HepG2 (cell line): ENCODE measurements around the gene C16orf78. TPM values are rescaled to one million over a fixed set of nuclear protein-coding genes. Genes with fewer than 3 reads are reported as not detected.

Source experiments
- ATAC-seq: fragments of 200-7000 bp; cut with Tn5 transposase; 3 replicates; pipeline ENCODE4 v1.9.1; 2020; ENCODE audit warnings: mild to moderate bottlenecking, moderate library complexity
- BruUV-seq: library from RNA; stranded (reverse); fragments of 400-500 nt; replicated peaks from 2 replicates; lab custom pipeline; 2021; lab: Mats Ljungman, UMichigan
- CTCF ChIA-PET: fragments of 300-600 bp; formaldehyde crosslinking; extraction: SDS; loops from one replicate; lab custom pipeline; 2021; ENCODE audit warnings: low total read pairs, inconsistent platforms, low intra/inter-chr PET ratio; lab: Yijun Ruan, JAX
- POLR2A ChIA-PET: fragments of 350-600 bp; sonication (Branson Sonifier 250); formaldehyde crosslinking; loops from one replicate; lab custom pipeline; 2020; ENCODE audit warnings: antibody characterized with exemption, inconsistent platforms; lab: Yijun Ruan, JAX
- DNase-seq: peaks from one replicate; pipeline ENCODE4 v3.0.0-alpha.2; 2015; ENCODE audit warnings: low spot score
- FAIRE-seq: peaks from 3 replicates; lab custom pipeline; 2011; peaks lifted over from hg19 to GRCh38; lab: Jason Lieb, UNC
- H2AFZ ChIP-seq: one replicate; pipeline ENCODE4 v1.6.1; 2011; ENCODE audit warnings: low read length, inconsistent platforms
- H3K27ac ChIP-seq: fragments of 300-600 bp; 3 replicates; pipeline ENCODE4 v1.8.0; 2011; ENCODE audit warnings: mixed run types, mild to moderate bottlenecking, mixed read lengths, low read length, inconsistent platforms; ENCODE audit not compliant: insufficient read depth; ENCODE audit errors: extremely low read length
- H3K27me3 ChIP-seq, 2 experiments: fragments of 200-600 bp in 1 of 2; 2 replicates in 1 of 2; 3 replicates in 1 of 2; pipeline versions ENCODE4 v1.6.0 to v1.8.0; 2011; ENCODE audit warnings: low read length in 2 of 2, mild to moderate bottlenecking in 2 of 2, moderate library complexity in 2 of 2, inconsistent platforms in 1 of 2; ENCODE audit not compliant: insufficient read depth in 2 of 2, control insufficient read depth in 1 of 2
- H3K36me3 ChIP-seq, 2 experiments: fragments of 200-600 bp in 1 of 2; replicated peaks in 1 of 2; 2 replicates in 1 of 2; 3 replicates in 1 of 2; pipeline versions ENCODE4 v1.5.1 to v1.8.0; 2011; ENCODE audit warnings: low read length in 2 of 2, inconsistent platforms in 1 of 2; ENCODE audit not compliant: insufficient read depth in 2 of 2, control insufficient read depth in 1 of 2
- H3K4me1 ChIP-seq: 2 replicates; pipeline ENCODE4 v1.5.1; 2012; ENCODE audit warnings: low read length, inconsistent platforms; ENCODE audit not compliant: insufficient read depth
- H3K4me2 ChIP-seq: 2 replicates; pipeline ENCODE4 v1.6.0; 2011; ENCODE audit warnings: low read depth, low read length, inconsistent platforms
- H3K4me3 ChIP-seq, 3 experiments: fragments of 200-600 bp in 1 of 3; sonication (generic), shearing (Covaris generic) in 1 of 3; replicated peaks in 1 of 3; 2 replicates each; pipeline ENCODE4 v1.5.1; 2011 to 2016; ENCODE audit warnings: low read length in 3 of 3, inconsistent platforms in 2 of 3, low read depth in 2 of 3, mild to moderate bottlenecking in 2 of 3, control low read depth in 1 of 3, mixed read lengths in 1 of 3; ENCODE audit not compliant: insufficient read depth in 1 of 3
- H3K79me2 ChIP-seq: one replicate; pipeline ENCODE4 v1.6.1; 2011; ENCODE audit warnings: low read length, inconsistent platforms; ENCODE audit not compliant: insufficient read depth
- H3K9ac ChIP-seq: 2 replicates; pipeline ENCODE4 v1.6.0; 2011; ENCODE audit warnings: mild to moderate bottlenecking, low read depth, low read length, inconsistent platforms; ENCODE audit not compliant: insufficient read depth
- H3K9me3 ChIP-seq: 2 replicates; pipeline ENCODE4 v1.5.1; 2012; ENCODE audit warnings: mild to moderate bottlenecking, low read length
- H4K20me1 ChIP-seq: 2 replicates; pipeline ENCODE4 v1.6.0; 2011; ENCODE audit warnings: inconsistent platforms, mild to moderate bottlenecking, low read length, moderate library complexity; ENCODE audit not compliant: insufficient read depth
- FOXK1 ChIP-seq: sonication (generic); formaldehyde crosslinking; IDR thresholded peaks from 2 replicates; pipeline ENCODE4 v1.4.0; 2020; ENCODE audit warnings: low read depth, missing genetic modification reagents, borderline replicate concordance
- PPARG ChIP-seq: conservative IDR thresholded peaks from 2 replicates; pipeline ENCODE4 v1.6.1; 2016; ENCODE audit warnings: missing biosample characterization, missing genetic modification reagents
- XRCC5 ChIP-seq: fragments of 200-400 bp; formaldehyde crosslinking; optimal IDR thresholded peaks from 2 replicates; pipeline ENCODE3; 2017; ENCODE audit warnings: mild to moderate bottlenecking, low read length
- ZNF746 ChIP-seq: sonication (generic); formaldehyde crosslinking; IDR thresholded peaks from 2 replicates; pipeline ENCODE4 v1.8.0; 2022; ENCODE audit warnings: mild to moderate bottlenecking, missing genetic modification reagents
- WGBS: methylation state at CpG from one replicate; pipeline ENCODE4 v1.1.6; 2017; ENCODE audit warnings: low lambda C conversion rate; 5-methylcytosine and 5-hydroxymethylcytosine counted together
- in situ Hi-C: cut with HindIII; loops from 2 replicates; pipeline ENCODE4 v1.10.0; 2017; ENCODE audit warnings: low pct_unique_long_range_greater_than_20kb; ENCODE audit not compliant: extremely low pct_ligation_motif_present
- intact Hi-C: fragments of 100-400 bp; cut with micrococcal nuclease; formaldehyde crosslinking; loops from one replicate; pipeline ENCODE4 v1.10.0; 2022; ENCODE audit not compliant: unreplicated experiment
- polyA plus RNA-seq, 8 experiments: library from polyadenylated mRNA; depleted of rRNA in 3 of 8; stranded (reverse) in 7 of 8; unstranded in 1 of 8; fragments of >200 nt; fragmentation: Illumina TruSeq in 4 of 8; extraction: Trizol in 4 of 8; gene quantifications; 2 replicates each; pipeline versions ENCODE4 v1.2.1 to v1.2.3, GENCODE V29; 2011 to 2016; ENCODE audit warnings: low read depth in 4 of 8, missing spikeins in 1 of 8, mixed read lengths in 1 of 8; ENCODE audit not compliant: insufficient read depth in 1 of 8
- total RNA-seq, 5 experiments: library from RNA; depleted of rRNA; stranded (reverse); fragments of >200 nt; fragmentation: Illumina TruSeq; extraction: Trizol; gene quantifications; 2 replicates each; pipeline ENCODE4 v1.2.3, GENCODE V29; 2016; ENCODE audit warnings: low read depth in 1 of 5
- TF ChIP-seq, protein P1 (sequence below): sonication (generic); formaldehyde crosslinking; IDR thresholded peaks from 2 replicates; pipeline ENCODE4 v1.4.0; 2020; ENCODE audit warnings: missing genetic modification reagents
- TF ChIP-seq, protein P2 (sequence below): sonication (generic); formaldehyde crosslinking; conservative IDR thresholded peaks from 2 replicates; pipeline ENCODE4 v1.4.0; 2020; ENCODE audit warnings: missing genetic modification reagents
- TF ChIP-seq, protein P3 (sequence below): sonication (generic); formaldehyde crosslinking; IDR thresholded peaks from one replicate; pipeline ENCODE4 v1.5.1; 2020; ENCODE audit warnings: mild to moderate bottlenecking, missing genetic modification reagents; ENCODE audit errors: not compliant biosample characterization

C16orf78 gene
- total and polyA plus RNA-seq, 2 of the 13 experiments (the other 11 are each of a cell fraction or from before 2014, with no cell fraction given) = not detected

DNA sequence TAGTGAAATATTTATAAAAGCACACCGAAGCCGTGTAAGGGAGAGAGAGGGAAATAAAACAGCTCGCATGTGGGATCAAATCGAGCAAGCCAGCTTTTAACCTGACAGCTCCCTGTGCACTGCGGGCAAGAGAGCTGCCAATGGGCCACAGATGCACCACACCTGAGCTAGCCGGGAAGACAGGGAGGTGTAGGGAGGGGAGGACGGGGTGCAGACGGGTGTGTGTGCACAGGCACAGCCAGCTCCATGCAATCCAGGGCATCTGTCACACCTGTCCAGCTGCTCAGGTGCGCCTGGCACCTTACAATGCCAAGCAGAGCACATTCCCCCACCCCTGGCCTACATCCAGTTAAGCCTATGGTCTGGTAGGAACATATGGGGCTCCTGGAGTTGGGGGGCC lies 70.0 kb downstream of the C16orf78 start (continued):
- TF ChIP-seq, protein P1, sequence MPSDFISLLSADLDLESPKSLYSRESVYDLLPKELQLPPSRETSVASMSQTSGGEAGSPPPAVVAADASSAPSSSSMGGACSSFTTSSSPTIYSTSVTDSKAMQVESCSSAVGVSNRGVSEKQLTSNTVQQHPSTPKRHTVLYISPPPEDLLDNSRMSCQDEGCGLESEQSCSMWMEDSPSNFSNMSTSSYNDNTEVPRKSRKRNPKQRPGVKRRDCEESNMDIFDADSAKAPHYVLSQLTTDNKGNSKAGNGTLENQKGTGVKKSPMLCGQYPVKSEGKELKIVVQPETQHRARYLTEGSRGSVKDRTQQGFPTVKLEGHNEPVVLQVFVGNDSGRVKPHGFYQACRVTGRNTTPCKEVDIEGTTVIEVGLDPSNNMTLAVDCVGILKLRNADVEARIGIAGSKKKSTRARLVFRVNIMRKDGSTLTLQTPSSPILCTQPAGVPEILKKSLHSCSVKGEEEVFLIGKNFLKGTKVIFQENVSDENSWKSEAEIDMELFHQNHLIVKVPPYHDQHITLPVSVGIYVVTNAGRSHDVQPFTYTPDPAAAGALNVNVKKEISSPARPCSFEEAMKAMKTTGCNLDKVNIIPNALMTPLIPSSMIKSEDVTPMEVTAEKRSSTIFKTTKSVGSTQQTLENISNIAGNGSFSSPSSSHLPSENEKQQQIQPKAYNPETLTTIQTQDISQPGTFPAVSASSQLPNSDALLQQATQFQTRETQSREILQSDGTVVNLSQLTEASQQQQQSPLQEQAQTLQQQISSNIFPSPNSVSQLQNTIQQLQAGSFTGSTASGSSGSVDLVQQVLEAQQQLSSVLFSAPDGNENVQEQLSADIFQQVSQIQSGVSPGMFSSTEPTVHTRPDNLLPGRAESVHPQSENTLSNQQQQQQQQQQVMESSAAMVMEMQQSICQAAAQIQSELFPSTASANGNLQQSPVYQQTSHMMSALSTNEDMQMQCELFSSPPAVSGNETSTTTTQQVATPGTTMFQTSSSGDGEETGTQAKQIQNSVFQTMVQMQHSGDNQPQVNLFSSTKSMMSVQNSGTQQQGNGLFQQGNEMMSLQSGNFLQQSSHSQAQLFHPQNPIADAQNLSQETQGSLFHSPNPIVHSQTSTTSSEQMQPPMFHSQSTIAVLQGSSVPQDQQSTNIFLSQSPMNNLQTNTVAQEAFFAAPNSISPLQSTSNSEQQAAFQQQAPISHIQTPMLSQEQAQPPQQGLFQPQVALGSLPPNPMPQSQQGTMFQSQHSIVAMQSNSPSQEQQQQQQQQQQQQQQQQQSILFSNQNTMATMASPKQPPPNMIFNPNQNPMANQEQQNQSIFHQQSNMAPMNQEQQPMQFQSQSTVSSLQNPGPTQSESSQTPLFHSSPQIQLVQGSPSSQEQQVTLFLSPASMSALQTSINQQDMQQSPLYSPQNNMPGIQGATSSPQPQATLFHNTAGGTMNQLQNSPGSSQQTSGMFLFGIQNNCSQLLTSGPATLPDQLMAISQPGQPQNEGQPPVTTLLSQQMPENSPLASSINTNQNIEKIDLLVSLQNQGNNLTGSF (CRISPR knock-in tag) = no peak
- TF ChIP-seq, protein P2, sequence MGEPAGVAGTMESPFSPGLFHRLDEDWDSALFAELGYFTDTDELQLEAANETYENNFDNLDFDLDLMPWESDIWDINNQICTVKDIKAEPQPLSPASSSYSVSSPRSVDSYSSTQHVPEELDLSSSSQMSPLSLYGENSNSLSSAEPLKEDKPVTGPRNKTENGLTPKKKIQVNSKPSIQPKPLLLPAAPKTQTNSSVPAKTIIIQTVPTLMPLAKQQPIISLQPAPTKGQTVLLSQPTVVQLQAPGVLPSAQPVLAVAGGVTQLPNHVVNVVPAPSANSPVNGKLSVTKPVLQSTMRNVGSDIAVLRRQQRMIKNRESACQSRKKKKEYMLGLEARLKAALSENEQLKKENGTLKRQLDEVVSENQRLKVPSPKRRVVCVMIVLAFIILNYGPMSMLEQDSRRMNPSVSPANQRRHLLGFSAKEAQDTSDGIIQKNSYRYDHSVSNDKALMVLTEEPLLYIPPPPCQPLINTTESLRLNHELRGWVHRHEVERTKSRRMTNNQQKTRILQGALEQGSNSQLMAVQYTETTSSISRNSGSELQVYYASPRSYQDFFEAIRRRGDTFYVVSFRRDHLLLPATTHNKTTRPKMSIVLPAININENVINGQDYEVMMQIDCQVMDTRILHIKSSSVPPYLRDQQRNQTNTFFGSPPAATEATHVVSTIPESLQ (CRISPR knock-in tag) = no peak
- TF ChIP-seq XRCC5 (no peak), FOXK1 (CRISPR knock-in tag) (no peak), PPARG (no peak)

DNA sequence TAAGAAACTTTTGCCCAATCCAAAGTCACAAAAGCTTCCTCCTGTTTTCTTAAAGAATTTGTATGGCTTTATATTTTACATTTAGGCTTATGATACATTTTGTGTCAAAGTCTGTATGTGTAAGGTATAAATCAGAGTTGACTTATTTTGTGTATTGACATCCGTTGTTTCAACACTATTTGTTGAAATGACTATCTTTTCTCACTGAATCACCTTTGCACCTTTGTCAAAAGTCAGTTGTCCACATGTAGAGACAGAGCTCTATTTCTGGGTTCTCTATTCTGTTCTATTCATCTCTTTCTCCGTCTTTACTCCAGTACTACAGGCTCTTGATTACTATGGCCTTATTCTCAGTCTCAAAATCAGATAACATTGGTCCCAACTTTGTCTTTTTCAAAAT lies 73.2 kb downstream of the C16orf78 start:
- H3K9me3 ChIP-seq = no peaks in the 10 kb centered on the region
- ChIA-PET CTCF (no interaction called here), POLR2A (no interaction called here)
- H3K4me2 ChIP-seq = no peak overlapping the region
- WGBS = 2% methylated on average over 2 of the region's 2 CpGs
- no peaks in the 10 kb centered on the region for H3K4me1 ChIP-seq
- H3K79me2 ChIP-seq = no peaks in the 10 kb centered on the region
- in situ Hi-C loops (no loop called here), intact Hi-C loops (no loop called here)
- DNase-seq (no peak), FAIRE-seq (no peak), ATAC-seq (no peak)
- peaks cover 0 to 8% of the 10 kb centered on the region in 2 experiments; a peak in 1 of 5 replicates for H3K27me3 ChIP-seq
- H3K4me3 ChIP-seq = no peak overlapping the region
- BruUV-seq = no TSS peak
- H3K9ac ChIP-seq = no peak overlapping the region
- H3K36me3 ChIP-seq = no peaks in the 10 kb centered on the region
- no peak overlapping the region for H2AFZ ChIP-seq
- H3K27ac ChIP-seq = no peak overlapping the region
- no peaks in the 10 kb centered on the region for H4K20me1 ChIP-seq
- TF ChIP-seq ZNF746 (CRISPR knock-in tag) = no peak
- TF ChIP-seq, protein P3, sequence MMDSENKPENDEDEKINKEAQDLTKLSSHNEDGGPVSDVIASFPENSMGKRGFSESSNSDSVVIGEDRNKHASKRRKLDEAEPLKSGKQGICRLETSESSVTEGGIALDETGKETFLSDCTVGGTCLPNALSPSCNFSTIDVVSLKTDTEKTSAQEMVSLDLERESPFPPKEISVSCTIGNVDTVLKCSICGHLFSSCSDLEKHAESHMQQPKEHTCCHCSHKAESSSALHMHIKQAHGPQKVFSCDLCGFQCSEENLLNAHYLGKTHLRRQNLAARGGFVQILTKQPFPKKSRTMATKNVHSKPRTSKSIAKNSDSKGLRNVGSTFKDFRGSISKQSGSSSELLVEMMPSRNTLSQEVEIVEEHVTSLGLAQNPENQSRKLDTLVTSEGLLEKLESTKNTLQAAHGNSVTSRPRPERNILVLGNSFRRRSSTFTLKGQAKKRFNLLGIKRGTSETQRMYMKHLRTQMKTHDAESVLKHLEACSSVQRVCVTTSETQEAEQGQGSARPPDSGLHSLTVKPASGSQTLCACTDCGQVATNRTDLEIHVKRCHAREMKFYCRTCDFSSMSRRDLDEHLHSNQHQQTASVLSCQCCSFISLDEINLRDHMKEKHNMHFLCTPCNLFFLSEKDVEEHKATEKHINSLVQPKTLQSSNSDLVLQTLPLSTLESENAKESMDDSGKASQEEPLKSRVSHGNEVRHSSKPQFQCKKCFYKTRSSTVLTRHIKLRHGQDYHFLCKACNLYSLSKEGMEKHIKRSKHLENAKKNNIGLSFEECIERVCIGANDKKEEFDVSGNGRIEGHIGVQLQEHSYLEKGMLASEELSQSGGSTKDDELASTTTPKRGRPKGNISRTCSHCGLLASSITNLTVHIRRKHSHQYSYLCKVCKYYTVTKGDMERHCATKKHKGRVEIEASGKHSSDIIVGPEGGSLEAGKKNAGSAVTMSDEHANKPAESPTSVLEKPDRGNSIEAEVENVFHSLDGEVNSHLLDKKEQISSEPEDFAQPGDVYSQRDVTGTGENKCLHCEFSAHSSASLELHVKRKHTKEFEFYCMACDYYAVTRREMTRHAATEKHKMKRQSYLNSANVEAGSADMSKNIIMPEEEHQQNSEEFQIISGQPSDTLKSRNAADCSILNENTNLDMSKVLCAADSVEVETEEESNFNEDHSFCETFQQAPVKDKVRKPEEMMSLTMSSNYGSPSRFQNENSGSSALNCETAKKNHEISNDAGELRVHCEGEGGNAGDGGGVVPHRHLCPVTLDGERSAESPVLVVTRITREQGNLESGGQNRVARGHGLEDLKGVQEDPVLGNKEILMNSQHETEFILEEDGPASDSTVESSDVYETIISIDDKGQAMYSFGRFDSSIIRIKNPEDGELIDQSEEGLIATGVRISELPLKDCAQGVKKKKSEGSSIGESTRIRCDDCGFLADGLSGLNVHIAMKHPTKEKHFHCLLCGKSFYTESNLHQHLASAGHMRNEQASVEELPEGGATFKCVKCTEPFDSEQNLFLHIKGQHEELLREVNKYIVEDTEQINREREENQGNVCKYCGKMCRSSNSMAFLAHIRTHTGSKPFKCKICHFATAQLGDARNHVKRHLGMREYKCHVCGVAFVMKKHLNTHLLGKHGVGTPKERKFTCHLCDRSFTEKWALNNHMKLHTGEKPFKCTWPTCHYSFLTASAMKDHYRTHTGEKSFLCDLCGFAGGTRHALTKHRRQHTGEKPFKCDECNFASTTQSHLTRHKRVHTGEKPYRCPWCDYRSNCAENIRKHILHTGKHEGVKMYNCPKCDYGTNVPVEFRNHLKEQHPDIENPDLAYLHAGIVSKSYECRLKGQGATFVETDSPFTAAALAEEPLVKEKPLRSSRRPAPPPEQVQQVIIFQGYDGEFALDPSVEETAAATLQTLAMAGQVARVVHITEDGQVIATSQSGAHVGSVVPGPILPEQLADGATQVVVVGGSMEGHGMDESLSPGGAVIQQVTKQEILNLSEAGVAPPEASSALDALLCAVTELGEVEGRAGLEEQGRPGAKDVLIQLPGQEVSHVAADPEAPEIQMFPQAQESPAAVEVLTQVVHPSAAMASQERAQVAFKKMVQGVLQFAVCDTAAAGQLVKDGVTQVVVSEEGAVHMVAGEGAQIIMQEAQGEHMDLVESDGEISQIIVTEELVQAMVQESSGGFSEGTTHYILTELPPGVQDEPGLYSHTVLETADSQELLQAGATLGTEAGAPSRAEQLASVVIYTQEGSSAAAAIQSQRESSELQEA (CRISPR knock-in tag) = no peak
